HepG2 (cell line): ENCODE data around the gene HTR6. TPM values are rescaled to one million over a fixed set of nuclear protein-coding genes. Genes with fewer than 3 reads are reported as not detected.

Experiments
- HOXD1 ChIP-seq: sonication (generic); formaldehyde crosslinking; IDR thresholded peaks from 2 replicates; pipeline ENCODE4 v1.5.0; 2020; ENCODE audit warnings: missing genetic modification reagents
- IRF2 ChIP-seq: IDR thresholded peaks from 2 replicates; pipeline ENCODE4 v1.6.1; 2018; ENCODE audit warnings: missing genetic modification reagents, missing compliant biosample characterization
- KDM6A ChIP-seq: IDR thresholded peaks from 2 replicates; pipeline ENCODE4 v1.6.1; 2016; ENCODE audit warnings: low read depth
- MLLT10 ChIP-seq: sonication (generic); formaldehyde crosslinking; IDR thresholded peaks from 2 replicates; pipeline ENCODE4 v1.4.0; 2020; ENCODE audit warnings: missing genetic modification reagents
- NFE2L2 ChIP-seq: fragments of 150-350 bp; IDR thresholded peaks from 2 replicates; pipeline ENCODE4 v1.6.1; 2014; ENCODE audit warnings: low read length
- PHF5A ChIP-seq: IDR thresholded peaks from one replicate; pipeline ENCODE4 v1.6.1; 2018; ENCODE audit warnings: low read depth, missing genetic modification reagents; ENCODE audit not compliant: unreplicated experiment
- REL ChIP-seq: sonication (generic); formaldehyde crosslinking; conservative IDR thresholded peaks from 2 replicates; pipeline ENCODE4 v1.8.0; 2022; ENCODE audit warnings: mild to moderate bottlenecking, missing genetic modification reagents, moderate library complexity
- RFX1 ChIP-seq: fragments of 450-650 bp; IDR thresholded peaks from 2 replicates; pipeline ENCODE4 v1.6.1; 2017
- SAP130 ChIP-seq: IDR thresholded peaks from 2 replicates; pipeline ENCODE4 v1.6.1; 2016; ENCODE audit warnings: low read depth
- SIN3A ChIP-seq: IDR thresholded peaks from 2 replicates; pipeline ENCODE4 v1.6.1; 2011; ENCODE audit warnings: low read depth, mild to moderate bottlenecking, control low read depth, low read length, borderline replicate concordance
- TRIM22 ChIP-seq: fragments of 450-650 bp; IDR thresholded peaks from 2 replicates; pipeline ENCODE4 v1.6.1; 2017
- ZHX2 ChIP-seq, 2 experiments: sonication (generic) in 1 of 2; formaldehyde crosslinking in 1 of 2; IDR thresholded peaks; 2 replicates each; pipeline versions ENCODE4 v1.6.1 to v1.9.0; 2014 to 2022; ENCODE audit warnings: antibody characterized with exemption in 1 of 2, borderline replicate concordance in 1 of 2, inconsistent platforms in 1 of 2, low read depth in 1 of 2, missing genetic modification reagents in 1 of 2
- ZNF496 ChIP-seq: sonication (generic); formaldehyde crosslinking; IDR thresholded peaks from 2 replicates; pipeline ENCODE4 v1.8.1; 2023; ENCODE audit warnings: mild to moderate bottlenecking, moderate library complexity, missing genetic modification reagents; ENCODE audit not compliant: insufficient replicate concordance
- ZNF589 ChIP-seq: sonication (generic); formaldehyde crosslinking; conservative IDR thresholded peaks from 2 replicates; pipeline ENCODE4 v1.8.0; 2022; ENCODE audit warnings: mild to moderate bottlenecking, moderate library complexity, missing genetic modification reagents
- ZNF644 ChIP-seq: IDR thresholded peaks from 2 replicates; pipeline ENCODE4 v1.6.1; 2016; ENCODE audit warnings: low read depth
- ZNF710 ChIP-seq: sonication (generic); formaldehyde crosslinking; IDR thresholded peaks from 2 replicates; pipeline ENCODE4 v1.5.0; 2020; ENCODE audit warnings: mild to moderate bottlenecking, missing genetic modification reagents, borderline replicate concordance
- ZNF746 ChIP-seq: sonication (generic); formaldehyde crosslinking; IDR thresholded peaks from 2 replicates; pipeline ENCODE4 v1.8.0; 2022; ENCODE audit warnings: mild to moderate bottlenecking, missing genetic modification reagents
- polyA plus RNA-seq, 8 experiments: library from polyadenylated mRNA; depleted of rRNA in 3 of 8; stranded (reverse) in 7 of 8; unstranded in 1 of 8; fragments of >200 nt; fragmentation: Illumina TruSeq in 4 of 8; extraction: Trizol in 4 of 8; gene quantifications; 2 replicates each; pipeline versions ENCODE4 v1.2.1 to v1.2.3, GENCODE V29; 2011 to 2016; ENCODE audit warnings: low read depth in 4 of 8, missing spikeins in 1 of 8, mixed read lengths in 1 of 8; ENCODE audit not compliant: insufficient read depth in 1 of 8
- total RNA-seq, 5 experiments: library from RNA; depleted of rRNA; stranded (reverse); fragments of >200 nt; fragmentation: Illumina TruSeq; extraction: Trizol; gene quantifications; 2 replicates each; pipeline ENCODE4 v1.2.3, GENCODE V29; 2016; ENCODE audit warnings: low read depth in 1 of 5
- TF ChIP-seq, protein P1 (sequence below): sonication (generic); formaldehyde crosslinking; IDR thresholded peaks from 2 replicates; pipeline ENCODE4 v1.8.0; 2022; ENCODE audit warnings: missing genetic modification reagents, mild to moderate bottlenecking, inconsistent platforms, borderline replicate concordance

HTR6 gene
- total and polyA plus RNA-seq, 2 of the 13 experiments (the other 11 are each of a cell fraction or from before 2014, with no cell fraction given) = 0.04 TPM; not detected in 1

DNA sequence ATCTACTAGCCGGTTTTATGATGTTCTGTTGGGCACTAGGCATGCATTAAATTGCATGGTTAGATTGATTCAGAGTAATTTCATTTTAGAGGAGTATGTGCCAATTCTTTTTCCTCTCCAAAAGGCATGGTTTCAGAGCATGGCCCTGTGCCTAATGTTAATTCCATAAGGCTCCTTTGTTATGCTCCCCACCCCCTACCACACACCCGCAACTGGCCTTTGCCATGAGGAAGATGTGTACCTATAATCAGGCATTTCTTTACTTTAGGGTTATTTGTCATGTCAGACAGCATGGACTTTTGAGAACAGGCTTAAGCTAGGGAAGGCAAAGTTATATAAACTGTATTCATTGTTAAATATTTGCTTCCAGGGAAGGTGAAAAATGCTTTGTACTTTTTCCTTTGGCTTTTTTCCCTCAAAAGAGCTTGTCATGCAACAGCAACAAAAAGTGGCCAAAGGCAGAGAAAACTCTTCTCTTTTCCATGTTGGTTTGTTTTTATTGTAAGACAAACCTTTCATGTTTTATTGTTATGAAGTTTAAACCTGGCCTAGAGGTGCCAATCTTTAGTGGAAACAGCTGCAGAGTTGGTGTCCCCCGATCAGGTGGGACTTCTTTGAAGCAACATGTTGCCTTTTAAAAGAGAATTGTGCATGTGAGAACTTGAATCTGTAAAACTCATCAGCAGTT lies 44.8 kb upstream of the HTR6 start (continued):
- TF ChIP-seq HOXD1 = peak; percentile 99
- TF ChIP-seq TRIM22 = no peak
- peak; percentile 77 for TF ChIP-seq KDM6A (CRISPR knock-in tag)
- TF ChIP-seq ZNF496 (CRISPR knock-in tag) = no peak
- TF ChIP-seq PHF5A = no peak
- TF ChIP-seq RFX1 = no peak
- TF ChIP-seq SIN3A = no peak
- TF ChIP-seq ZNF746 = no peak
- TF ChIP-seq ZNF589 = no peak
- TF ChIP-seq, protein P1, sequence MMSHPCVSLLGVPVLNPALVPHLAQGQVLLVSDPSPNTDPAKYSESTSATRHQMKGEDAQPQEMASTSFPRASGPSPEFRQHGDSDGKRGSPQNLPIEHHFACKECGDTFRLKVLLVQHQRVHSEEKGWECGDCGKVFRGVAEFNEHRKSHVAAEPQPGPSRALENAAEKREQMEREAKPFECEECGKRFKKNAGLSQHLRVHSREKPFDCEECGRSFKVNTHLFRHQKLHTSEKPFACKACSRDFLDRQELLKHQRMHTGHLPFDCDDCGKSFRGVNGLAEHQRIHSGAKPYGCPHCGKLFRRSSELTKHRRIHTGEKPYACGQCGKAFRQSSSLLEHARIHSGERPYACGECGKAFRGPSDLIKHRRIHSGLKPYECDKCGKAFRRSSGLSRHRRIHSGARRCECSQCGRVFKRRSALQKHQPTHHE (CRISPR knock-in tag) = no peak
- no peak; the same call in 1 of the 2 replicates for TF ChIP-seq NFE2L2
- TF ChIP-seq IRF2 (CRISPR knock-in tag) = peak; percentile 55; the same call in 1 of the 2 replicates
- no peak for TF ChIP-seq ZHX2 (IDR thresholded peaks at IDR 0.05; ENCODE audit: low read depth)
- peak; percentile 56; the same call in 1 of the 2 replicates for TF ChIP-seq ZHX2 (CRISPR knock-in tag; IDR thresholded peaks at IDR 0.05; ENCODE audit: borderline replicate concordance)
- peak; percentile 93 for TF ChIP-seq SAP130 (CRISPR knock-in tag)
- TF ChIP-seq MLLT10 (CRISPR knock-in tag) = no peak
- no peak for TF ChIP-seq ZNF644
- peak; percentile 99 for TF ChIP-seq ZNF710 (CRISPR knock-in tag)
- no peak for TF ChIP-seq REL (CRISPR knock-in tag)
